HG02885 (cell line): Measurements from ENCODE around the gene ENTREP3.
"Not testable (repeated sequence)": the region's sequence is repeated elsewhere in the genome, so short reads cannot be mapped to it uniquely, and the experiment has no call there.

Source experiments
- ATAC-seq: cut with Tn5 transposase; IDR thresholded peaks from one replicate; pipeline ENCODE4 v1.9.1; 2021; ENCODE audit warnings: mild to moderate bottlenecking; ENCODE audit not compliant: unreplicated experiment, poor library complexity

Gene ENTREP3

DNA sequence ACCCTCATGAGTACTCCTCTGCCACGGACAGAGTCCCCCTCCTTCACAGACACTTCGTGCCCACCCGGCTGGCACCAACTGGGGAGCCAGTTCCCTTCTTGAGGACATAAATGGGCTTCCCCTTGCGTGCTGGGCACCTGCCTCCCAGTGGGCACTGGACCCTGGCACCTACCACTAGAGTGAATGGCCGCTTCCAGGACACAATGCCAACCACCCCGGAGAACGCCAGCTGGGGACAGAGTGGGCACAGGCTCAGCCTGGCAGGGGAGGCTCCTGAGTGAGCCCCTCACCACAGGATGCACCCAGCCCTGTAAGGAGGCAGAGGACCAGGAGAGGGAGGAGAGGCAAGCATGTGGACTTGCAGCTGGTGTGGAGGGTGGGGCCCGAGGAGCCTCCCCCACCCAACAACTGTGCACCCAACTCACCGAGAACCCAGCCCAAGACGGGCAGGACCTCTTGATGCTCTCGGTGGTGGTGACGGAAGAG lies 1.0 kb downstream of the ENTREP3 start:
- ATAC-seq = no peak

DNA sequence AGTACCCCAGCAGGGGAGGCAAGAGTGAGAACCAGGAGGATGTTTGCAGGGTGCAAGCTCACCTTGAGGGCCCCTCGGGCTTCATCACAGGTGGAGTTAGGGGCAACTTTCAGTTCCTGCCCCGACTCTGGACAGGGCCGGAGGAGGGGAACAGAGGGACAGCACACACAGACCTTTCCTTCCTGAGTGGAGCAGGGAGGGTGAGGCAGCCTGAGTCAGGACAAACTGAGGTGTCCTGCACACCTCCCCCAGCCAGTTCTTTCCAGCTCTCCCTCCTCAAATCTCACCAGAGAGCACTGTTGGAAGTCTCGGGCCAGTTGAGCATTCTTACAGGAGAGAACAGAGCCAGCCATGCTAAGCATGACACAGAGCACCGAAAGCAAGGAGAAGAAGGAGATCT lies 1.5 kb downstream of the ENTREP3 start:
- ATAC-seq = no peak

DNA sequence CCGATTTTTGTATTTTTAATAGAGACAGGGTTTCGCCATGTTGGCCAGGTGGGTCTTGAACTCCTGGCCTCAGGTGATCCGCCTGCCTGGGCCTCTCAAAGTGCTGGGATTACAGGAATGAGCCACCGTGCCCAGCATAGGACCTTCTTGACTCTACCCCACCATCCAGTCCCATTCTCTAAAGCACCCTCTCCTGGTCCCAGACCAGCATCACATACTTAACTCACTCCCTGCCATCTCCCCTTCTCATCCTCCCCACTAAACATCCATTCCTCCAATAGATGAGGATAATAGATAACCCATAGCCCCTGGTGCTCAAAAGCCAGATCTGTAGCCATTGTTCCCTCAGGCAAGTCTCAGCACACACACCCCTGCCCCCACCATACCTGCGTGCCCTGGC lies 2.1 kb downstream of the ENTREP3 start:
- ATAC-seq = no peak

DNA sequence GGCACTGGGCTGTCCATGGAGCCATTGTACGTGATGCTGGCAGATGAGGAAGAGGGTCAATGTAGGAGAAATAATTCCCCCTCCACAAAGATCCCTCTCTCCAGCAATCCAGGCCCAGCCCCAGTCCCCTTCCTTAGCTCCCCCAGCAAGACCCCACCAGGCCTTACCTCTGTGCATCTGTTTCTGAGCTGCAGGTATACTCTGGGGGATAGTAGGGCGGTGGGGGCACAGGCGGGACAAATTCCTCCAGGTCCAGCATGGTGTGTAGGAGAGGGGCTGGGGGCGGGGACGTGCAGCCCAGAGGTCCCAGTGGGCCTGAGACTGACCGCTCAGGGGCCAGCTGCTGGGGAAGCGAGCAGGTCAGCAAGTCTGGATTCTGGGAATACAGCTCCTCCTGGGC lies 3.7 kb downstream of the ENTREP3 start:
- no peak for ATAC-seq

DNA sequence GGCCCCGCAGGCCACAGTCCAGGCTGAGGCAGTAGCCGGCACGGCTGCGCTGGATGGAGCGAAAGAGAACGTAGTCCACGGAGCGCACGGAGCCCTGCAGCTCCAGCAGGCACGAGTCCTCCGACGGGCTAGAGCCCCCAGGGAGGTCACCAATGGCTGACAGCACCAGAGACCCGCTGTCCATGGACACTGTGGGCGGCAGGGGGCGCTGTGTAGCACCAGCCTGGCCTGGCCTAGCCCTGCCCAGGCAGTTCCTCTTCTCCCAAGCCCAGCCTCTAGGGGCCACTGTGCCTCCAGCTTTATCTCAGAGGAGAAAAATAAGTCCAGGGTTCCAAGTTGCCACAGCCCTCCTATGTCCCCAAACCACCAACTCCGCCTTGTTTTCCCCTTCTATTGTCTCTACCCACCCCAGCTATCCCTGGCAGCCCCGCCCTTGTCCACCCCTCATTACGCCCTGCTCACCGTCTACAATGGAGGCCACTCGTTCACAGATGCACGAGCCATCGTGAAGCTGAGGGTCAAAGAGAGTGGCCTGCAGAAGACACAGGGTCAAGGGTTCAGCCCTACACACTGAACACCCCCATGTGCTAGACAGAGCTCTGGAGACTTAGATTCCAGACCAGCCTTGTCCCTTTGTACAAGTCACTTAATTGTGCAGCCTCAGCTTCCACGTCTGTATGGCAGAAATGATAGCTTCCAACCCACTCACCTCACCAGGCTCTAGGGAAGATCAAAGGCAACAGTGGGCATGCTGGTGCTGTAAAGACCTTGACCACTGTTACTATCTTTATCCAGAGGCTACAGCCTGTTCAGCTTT lies 4.4 kb downstream of the ENTREP3 start:
- peak; percentile 86 for ATAC-seq

DNA sequence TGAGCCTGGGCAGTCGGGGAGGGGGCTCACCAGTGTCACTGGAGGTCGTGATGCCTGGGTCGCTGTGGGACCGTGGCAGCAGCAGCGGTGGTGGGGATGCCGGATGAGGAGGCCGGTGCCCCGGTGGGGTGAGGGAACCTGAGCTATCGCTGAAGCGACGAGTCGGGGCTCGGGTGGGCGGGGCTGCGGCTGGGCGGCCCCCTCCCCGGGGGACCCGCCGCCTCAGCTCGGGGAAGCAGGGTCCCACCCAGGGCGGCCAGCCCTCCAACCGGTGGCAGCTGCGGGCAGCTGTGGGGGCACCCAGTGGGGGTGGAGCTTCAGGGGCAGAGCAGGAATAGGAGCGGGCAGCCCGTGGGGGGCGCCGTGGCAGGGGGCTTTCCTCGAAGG lies 5.0 kb downstream of the ENTREP3 start:
- peak; percentile 15 for ATAC-seq

DNA sequence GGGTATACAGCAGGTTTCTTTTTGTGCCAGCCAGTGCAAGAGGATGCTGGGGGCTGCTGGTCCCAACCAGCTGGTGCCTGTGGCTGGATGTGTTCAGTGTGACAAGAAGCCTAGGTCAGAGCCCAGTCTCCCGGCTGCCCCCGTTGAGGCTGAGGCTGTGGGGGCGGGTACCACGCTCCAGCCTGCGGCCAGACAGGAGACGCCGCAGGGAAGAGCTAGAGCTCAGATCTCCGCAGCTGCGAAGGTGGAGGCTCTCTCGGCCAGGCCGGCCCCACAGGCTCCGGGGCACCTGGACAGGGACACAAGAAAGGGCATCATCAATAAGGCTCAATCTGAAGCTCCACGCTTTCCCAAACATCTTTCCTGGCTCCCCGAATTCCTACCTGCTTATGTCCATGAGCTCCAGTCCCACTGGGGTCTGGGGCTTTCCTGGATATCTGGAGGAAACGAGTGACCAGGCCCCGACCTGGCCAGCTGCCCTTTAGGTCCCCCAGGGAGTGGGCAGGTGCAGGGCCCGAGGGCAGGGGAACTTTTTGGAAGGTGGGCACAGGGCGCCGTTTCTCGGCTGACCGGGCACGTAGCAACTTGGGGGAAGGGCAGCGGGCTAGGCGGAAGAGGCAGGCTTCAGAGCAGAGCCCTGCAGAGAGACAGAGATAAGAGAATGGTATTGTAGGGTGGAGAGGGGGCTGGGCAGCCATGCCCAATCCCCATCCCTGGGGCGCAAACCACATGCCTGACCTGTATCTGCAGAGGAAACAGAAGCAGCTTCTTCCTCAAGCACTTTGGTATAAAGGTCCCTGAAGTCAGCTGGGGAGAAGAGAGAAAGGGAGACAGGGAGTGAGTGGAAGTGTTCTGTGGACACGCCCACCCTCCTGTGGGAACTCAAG lies 7.4 kb downstream of the ENTREP3 start:
- no peak for ATAC-seq

DNA sequence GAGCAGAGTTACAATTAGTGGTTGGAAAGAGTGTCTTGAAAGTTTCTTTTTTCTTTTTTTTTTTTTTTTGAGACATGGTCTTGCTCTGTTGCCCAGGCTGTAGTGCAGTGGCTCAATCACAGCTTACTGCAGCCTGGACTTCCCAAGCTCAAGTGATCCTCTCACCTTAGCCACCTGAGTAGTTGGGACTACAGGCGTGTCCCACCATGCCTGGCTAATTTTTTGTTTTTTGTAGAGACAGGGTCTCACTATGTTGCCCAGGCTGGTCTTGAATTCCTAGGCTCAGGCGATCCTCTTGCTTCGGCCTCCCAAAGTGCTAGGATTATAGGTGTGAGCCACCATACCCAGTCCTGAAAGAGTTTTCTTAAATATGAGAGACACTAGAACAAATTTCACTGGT lies 8.5 kb downstream of the ENTREP3 start:
- ATAC-seq = not testable (repeated sequence)

DNA sequence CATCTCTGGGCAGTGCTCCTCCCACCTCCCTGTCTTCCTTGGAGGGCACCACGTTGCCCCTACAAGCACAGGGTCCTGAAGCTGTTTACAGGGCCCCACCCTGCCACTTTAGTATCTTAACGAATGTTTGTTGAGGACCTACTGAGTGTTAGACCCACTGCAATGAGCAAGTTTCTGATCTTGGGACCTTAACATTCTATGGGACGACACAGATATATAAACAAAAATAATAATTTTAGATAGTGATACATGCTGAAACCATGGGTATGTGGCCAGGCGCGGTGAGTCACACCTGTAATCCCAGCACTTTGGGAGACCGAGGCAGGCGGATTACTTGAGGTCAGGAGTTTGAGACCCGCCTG lies 10.1 kb downstream of the ENTREP3 start:
- ATAC-seq = no peak

DNA sequence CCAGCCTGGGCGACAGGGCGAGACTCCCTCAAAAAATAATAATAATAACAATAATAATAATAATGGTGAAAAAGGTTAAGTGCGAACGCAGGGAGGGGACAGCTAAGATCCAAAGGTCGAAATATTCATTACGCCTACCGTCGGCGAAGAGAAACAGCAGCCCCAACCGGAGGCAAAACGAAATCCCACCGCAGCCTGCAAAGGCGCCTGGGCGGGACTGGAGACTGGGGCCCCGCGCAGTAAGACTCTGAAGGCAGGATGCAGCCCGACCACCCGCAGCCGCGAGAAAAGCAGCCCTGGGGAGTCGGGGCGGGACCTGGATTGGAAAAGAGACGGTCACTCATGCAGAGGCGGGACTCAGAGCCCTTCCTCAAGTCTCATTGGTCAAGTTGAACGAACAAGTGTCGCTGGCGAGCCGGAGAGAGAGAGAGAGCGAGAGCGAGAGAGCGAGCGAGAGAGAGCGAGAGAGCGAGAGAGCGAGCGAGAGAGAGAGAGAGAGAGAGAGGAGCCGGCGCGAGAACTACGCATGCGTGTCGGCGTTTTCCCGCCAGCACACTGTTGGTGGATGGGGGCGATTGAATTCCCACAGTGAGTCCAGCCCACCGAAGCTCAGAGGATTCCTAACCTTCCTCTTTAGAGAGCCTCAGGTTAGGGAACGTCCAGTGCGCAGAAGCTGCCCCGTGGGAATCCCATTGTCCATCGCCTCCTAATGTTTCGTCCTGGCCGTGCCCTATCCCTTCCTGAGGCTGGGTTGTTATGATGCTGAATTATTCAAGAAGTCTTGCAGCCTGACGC lies 10.7 kb downstream of the ENTREP3 start:
- ATAC-seq = peak; percentile 92

DNA sequence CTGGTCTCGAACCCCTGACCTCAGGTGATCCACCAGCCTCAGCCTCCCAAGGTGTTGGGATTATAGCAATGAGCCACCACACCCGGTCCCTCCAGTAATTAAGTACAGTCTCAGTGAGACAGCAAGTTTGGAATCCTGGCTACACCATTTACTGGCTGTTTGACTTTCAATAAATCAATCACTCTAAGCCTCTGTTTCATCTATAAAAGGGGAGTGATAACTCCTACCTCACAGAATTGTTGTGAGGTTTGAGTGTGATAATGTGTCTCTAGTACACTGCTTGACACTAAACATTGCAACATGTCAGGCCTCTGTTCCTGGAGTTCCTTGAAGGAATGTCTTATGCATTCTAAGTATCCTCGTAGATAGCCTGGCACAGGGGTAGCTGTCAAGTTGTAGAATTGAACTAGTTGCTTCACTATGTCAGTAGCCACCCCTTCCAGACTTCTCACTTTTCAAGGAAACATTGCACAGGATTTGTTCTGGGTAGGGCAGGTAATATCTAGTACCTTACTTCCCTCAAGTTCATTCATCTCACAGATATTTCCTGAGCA lies 12.4 kb downstream of the ENTREP3 start:
- no peak for ATAC-seq

DNA sequence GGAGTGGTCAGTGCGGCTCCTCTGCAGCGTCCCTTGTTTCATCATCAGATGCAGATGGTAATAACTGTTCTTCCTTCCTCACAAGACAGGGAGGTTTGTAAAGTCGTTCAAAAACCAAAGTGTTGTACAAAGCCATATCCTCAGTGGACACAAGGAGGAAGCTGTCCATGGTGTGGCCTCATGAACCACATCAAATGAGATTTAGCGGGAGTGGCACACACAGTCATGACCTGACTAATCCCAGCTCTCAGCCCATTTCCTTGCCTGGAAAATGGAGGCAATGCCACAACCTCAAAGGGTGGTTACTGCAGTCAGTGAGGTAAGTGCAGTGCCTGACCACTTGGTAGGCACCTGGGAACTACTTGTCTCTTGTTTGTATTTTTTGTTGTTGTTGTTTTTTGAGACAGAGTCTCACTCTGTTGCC lies 13.4 kb downstream of the ENTREP3 start:
- ATAC-seq = no peak

DNA sequence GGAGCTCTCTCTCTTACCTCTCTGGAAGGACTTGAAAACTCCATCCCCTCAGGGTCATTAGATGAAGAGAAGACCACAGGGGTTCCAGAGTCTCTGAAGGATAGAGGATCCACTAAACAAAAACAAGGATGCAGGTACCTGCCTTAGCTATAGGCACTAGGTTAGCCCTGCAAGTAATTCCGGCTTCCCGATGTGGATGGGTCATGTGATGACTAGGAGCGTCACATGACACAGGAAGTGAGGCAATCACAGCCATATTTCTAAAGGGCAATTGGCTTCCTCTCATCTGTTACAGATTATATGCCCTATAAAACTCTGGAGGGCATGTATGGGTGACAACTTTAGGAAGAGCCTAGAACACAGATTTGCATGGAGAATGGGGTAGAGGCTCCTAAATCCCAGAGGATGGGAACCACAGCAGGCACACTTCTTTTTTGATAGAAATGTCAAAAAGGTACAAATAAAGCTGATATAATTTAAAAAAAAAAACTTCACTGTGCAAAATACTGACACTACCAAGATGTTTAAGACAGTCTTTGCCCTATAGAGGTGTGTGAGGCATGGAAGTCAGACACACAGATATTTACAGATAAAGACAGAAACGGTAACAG lies 14.1 kb downstream of the ENTREP3 start:
- ATAC-seq = no peak

DNA sequence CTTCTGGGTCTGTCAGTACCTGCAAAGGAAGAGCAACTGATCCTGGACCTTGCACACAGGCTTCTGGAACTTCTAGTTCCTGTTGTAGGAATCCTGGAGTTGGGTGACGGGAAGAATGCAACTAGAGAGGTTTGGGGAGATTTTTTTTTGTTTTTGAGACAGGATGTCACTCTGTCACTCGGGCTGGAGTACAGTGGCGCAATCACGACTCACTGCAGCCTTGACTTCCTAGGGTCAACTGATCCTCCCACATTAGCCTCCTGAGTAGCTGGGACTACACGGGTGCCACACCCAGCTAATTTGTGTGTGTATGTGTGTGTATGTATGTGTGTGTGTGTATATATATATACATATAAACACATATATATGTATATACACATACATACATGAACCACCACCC lies 18.8 kb downstream of the ENTREP3 start:
- no peak for ATAC-seq

DNA sequence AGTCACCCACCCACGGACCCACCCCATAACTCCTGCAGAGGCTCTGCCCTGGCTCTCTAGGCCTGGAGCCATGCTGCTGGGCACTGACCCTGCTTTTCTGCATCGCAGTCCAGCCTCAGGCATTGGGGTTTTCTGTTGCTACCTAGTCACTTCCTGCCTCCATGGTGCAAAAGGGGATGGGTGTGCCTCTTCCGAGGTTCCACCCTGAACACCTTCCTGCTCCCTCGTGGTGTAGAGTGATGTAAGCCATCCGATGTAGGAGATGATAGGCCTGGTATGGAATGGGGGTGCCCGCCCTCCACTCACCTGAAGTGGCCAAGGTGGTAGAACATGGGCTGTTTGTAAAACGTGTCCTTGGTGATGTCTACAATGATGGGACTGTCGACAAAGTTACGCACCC lies 19.9 kb downstream of the ENTREP3 start:
- ATAC-seq = not testable (repeated sequence)

DNA sequence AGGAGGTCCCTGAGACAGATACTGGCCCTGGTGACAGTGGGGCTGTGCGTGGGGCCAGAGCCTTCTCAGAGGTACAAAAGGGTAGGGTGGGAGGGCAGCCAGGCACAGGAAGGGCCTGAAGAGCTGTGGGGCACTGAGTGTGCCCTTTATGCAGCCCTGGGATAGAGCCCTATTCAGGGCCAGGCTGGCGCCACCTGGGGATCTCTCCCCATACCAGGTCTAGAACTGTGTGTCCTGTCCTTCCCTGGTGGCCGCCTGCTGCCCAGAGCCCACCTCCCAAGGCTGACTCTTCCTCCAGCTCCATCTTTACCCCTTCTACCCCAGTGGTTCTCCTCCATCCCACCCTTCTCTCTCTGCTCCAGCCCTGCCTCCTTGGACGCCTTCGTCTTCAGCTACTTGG lies 21.8 kb downstream of the ENTREP3 start:
- ATAC-seq = not testable (repeated sequence)

DNA sequence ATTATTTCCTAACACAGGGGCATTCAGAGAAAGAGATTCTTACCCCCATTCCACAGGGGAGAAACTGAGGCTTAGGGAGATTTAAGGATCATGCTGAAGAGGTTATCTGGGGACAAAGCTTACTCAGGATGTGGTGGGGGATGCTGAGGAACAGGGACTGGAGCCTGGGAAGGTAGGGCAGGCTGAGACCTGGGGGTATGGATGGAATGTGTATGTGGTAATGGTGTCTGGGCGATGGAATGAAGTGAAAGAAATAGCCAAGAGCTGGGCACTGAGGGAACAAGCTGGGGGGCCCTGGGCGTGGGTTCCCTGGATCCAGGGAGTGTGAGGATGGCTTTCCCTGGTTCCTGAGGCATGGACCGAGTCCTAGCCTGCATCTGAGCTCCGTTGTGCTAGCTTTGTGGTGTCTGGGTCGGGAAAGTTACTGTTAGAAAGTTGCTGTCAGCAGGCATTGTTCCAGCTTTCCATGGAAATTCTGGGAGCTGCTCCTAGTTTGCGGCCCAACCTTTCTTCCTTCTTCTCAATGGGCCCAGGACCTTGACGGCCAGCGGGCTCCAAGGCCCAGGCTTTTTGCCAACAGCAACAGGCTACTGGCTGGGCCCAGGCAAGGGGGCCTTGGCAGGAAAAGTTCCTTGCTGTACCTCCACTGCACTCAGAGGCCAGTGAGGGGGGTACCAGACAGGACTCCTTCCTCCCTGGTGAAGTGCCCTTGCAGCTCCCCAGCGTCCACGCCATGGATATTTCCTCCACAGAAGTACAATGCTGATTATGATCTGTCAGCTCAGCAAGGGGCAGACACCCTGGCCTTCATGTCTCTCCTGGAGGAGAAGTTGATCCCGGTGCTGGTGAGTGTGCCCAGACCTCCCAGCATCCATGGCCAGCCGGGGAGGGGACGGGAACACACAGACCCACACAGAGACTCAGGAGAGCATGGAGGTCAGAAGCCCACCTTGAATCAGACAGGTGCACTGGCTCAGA lies 23.0 kb downstream of the ENTREP3 start:
- ATAC-seq = not testable (repeated sequence)

DNA sequence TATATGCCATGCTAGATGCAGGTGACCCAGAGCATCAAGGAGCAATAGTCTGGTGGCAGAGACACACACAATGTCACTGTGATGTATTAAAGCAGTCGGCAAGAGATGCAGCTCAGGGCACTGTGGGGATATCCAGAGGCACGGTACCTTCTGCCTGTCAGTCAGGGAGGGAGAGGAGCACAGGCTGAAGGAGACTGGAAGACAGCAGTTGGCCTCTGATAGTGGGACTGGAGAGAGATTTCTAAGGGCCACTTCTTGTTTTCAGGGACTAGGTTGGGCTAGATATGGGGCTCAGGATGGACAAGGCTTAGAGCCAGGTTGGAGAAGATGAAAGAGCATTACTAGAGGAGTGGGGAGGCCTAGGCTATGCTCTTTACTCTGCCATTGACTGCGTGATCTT lies 24.0 kb downstream of the ENTREP3 start:
- not testable (repeated sequence) for ATAC-seq

DNA sequence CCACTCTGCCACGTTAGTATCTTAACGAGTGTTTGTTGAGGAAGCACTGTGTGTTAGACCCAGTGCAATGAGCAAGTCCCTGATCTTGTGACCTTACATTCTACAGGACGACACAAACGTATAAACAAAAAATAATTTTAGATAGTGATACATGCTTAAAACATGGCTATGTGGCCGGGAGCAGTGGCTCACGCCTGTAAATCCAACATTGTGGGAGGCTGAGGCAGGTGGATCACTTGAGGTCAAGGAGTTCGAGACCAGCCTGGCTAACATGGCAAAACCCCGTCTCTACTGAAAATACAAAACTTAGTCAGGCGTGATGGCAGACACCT lies 27.2 kb downstream of the ENTREP3 start:
- ATAC-seq = no peak
